GM21529 (cell line): ENCODE measurements around the gene GORASP1.

Experiments
- ATAC-seq: cut with Tn5 transposase; IDR thresholded peaks from one replicate; pipeline ENCODE4 v1.9.1; 2021; ENCODE audit not compliant: unreplicated experiment

GORASP1 gene

DNA sequence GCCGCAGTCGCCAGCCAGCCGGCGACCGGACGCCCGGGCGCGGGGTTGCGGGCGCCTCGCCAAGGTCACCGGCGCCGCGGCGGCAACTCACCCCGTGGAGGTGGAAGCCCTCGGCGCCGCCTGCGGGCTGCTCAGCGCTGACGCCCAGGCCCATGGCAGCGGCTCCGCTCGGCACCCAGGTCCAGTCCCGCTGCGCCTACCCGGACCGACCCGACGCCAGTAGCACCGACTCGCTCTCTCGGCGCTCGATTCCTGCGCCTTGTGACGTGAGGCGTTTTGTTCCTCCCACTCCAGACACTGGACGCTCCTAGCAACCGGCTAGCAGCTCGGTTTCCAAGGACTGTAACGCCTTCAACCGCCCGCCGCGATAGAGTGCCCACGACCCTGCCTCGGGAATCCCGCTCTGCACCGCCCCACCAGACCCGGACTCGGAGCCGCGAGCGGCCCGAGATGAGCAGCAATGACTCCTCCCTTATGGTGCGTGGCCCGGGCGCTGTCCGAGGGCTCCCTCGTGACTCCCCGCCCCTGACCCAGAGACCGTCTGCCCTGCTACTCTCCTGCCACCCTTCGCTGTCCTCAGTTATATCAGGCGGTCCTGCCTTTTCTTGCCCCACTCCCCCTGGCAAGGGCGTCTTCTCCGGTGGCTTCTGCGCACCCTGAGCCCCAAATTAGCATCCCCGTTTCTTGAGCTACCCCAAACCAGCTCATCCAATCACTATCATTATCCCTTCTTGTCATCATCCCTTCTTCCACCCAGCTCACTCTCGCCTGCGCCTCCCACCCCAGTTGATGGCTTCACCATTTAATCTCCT lies at the start of gene GORASP1, which contains the start of gene TTC21A:
Gene GORASP1, minus strand, starts transcription at position 240 of the 812 bp plus-strand sequence. Its CDS starts 86 bp downstream, at position 154.
Gene TTC21A, plus strand, starts transcription at position 293 of the 812 bp plus-strand sequence. Its CDS starts 158 bp downstream, at position 451.
- peak; percentile 62 for ATAC-seq

DNA sequence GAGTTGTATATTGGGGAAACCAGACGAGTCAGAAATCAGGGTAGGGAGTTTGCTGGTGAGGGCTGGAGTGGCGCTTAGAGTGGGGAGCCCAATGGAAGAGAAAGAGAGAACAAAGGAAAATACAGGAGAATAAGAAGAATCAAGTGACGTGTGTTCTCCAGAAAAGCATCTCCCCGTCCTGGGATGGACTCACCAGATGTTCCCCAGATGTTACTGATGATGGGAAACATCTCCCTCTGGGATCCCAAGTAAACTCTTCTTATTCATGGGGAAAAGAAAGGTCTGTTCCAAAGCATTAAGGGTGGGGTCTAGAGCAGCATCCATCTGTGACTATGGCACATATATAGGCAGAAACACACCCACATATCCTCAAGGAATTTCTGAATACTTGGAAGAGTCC lies 49.0 kb upstream of the GORASP1 start:
- no peak for ATAC-seq

DNA sequence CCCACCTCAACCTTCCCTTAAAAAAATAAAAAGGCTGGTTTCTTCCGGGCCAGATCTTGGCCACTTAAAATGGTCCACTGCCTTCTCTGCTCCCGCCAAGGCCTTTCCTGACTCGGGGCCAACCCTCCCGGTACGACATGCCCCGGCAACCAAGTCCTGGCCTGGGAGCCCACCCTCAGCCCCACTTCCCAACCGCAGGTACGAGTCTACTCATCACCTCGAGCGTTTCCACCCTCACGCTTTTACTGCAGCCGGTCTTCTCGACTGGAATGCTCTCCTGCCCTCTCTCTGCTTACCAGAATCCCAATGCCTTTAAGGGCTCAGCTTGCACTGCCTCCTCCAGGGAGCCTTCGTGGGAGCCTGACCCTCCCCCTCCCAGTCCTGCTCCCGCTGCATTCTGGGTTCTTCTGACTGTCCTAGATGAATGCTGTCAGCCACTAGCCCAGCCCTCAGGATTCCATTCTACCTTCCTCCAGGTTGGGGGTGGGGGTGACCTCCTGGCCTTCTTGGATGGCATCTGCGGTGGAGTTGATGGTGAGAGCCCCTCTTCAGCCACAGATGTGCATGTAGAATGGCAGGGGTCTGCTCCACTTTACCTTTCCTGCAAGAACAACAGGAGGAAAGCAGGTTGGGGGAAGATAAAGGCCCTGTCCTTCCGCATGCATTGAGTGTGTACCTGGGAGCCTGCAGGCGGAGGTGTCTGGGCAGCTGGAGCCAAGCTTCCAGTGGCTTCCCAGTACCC lies 47.0 kb upstream of the GORASP1 start:
- no peak for ATAC-seq

DNA sequence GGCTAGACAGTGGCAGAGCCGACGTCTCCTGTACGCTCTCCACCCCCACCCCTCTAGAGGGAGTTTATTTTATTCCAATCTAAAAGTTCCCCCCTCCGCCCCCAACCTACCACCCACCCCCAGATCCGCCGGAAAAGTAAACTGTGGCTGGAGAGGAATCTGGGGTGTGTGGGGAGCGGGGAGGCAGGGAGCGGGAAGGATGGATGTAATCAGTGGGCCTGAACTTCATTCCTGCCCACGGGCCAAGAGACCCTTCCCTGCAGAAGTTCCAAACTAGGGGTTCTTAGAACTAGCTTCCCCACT lies 46.5 kb upstream of the GORASP1 start:
- no peak for ATAC-seq

DNA sequence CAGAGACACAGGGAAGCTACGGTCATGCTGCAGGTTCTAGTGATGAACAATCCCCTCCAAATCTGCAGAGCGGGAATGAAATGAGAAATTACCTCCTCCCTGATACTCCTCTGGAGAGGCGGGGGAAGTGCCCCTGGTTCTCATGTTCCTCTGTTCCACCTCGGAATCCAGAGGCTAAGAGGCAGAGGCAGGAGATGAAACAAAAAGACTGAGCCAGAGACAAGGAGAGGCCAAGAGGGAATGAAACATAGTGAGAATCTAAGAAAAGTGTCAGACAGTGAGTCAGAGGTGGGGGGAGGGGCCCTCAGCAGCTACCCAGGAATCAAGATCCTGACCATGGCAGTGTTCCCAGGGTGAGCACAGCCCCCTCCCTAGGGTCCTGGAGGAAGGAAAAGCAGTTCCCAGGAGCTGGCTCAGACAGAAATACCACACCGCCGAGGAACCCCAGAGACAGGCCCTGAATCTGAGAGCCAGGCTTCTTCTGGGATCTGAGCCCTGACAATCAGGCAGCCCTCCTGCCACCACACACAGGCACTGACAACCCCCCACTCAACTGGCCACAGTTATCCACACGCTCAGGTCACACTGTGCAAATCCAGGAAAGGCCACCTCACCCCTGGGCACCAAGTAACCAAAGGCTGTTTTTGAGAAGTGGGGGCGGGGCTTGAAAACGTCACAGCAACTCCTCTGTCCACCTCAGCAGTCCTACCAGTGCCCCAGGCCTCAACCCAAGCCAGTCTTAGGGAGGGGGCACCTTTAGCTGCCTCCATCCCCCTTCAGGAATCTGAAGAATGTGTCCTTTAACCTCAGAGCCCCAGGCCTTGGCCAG lies 43.6 kb upstream of the GORASP1 start:
- ATAC-seq = no peak

DNA sequence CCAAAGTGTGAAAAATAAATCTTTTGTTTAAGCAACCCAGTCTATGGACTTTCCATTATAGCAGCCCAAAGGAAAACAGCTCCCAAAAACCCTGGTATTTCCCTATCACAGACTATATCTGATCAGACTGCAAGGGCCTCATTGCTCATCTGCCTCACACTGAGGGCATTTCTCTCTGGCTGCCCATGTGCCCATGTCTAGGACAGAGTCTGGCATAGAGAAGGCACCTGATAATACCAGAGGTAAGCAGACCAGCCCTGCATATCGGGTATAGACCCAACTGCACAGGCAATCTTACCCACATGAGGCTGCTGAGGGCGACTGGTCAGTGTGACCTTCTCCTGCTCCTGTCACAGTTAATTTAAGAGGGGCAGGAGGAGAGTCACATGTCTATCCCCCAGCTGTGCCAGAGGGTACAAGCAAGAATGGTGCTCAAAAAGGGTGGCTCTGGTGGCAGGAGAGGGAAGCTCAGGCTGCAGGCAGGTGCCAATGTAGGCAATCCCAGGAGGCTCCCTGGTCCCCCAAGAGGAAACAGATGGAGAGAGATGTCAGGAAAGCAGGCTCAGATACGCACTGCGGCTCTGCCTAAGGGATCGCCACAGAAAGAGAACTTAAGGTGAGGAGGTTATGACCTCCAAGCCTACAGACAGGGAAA lies 42.8 kb upstream of the GORASP1 start:
- no peak for ATAC-seq

DNA sequence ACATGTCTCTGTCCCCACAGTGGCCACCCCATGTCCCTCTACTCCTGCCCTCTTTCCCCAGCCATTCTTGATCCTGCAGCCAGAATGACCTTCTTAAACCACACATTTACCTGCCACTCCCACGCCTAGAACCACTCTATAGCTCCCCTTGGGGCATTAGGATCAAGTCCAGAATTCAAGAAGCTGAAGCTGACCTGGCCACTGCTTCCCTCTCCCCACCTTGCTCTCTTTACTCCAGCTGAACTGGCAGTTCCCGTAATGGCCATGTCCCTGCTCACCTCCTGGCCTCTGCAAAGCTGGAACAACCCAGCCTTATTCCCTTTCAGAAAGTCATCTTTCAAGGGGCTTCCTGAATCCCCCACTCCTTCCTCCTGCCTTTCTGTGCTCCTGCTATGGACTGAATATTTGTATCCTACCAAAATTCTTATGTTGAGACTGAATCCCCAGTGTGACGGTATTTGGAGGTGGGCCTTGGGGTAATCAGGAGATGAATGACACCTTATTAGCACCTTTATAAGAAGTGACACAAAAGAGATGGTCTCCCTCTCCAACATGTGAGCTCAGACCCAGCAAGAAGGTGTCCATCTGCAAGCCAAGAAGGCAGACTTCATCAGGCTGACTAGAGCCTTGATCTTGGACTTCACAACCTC lies 42.2 kb upstream of the GORASP1 start:
- no peak for ATAC-seq

DNA sequence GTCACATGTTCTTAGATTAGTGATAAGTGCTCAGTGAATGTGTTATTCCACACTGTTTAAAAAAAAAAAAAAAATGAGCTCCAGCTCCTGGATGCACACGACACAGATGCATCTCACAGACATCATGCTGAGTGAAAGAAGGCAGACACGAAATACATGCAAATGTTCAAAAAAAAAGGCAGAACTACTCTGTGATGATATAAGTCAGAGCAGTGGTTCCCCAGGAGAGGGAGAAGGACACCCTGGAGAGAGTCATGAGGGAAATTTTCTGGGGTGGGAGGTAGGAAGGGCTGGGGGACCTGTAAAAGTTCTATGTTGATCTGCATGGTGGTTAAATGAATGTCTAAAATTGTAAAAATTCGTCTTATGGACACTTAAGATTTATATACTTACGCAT lies 41.6 kb upstream of the GORASP1 start:
- no peak for ATAC-seq

DNA sequence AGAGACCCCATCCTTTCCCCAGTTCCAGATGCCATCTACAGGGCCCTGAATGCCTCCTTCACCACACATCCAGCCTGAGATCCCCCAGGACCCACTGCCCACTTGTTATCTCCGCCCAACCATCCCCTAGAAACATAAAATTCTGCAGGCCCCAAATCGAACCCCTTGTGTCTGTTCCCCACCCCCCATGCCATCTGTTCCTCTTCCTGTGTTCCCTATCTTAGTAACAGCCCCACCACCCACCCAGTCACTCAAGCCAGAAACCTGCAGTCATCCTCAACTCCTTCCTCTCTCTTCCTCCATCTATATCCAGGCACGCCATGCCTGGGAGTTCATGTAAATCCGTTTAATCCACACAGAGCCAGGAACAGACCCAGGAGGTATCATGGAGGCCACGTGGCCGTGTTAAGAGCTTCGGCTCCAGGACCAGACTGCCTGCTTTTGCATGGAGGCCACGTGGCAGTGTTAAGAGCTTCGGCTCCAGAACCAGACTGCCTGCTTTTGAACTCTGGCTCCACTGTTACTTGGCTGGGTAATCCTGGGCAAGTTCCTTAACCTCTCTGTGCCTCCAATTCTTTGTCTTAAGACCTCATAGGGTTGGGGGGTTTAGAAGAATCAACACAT lies 41.1 kb upstream of the GORASP1 start:
- ATAC-seq = no peak

DNA sequence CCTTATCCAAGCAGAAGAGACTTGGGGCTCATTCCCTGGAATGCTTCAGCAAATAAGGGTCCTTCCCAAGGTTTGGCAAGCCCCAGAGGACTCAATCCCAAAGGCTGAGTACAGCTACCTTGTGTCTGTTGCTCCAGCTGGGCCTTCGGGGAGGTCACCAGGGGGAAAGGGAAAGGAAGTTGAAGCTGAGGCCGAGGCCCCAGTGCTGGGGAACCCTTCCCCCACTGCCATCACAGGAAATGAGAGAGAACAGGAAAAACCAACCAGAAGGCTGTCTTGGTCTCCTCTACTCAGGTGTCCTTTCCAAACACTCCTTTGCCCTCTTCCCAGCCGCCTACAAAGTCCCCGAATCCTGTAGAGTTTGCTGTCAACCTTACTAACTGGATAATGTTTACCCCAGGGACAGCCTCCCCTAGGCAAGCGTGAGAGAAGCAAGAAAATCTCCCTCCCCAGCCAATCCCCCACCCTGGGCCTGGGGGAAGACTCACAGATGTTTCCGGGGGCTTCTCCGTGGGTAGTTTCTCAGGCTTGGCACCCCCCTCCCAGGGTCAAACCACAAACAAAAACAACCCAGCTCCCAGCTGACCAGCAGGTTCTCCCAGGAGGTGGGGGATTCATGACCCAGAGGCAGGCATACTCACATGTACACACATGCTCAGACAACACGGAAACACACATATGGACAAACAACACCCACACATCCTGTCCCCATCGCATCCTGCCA lies 40.4 kb upstream of the GORASP1 start:
- peak; percentile 24 for ATAC-seq

DNA sequence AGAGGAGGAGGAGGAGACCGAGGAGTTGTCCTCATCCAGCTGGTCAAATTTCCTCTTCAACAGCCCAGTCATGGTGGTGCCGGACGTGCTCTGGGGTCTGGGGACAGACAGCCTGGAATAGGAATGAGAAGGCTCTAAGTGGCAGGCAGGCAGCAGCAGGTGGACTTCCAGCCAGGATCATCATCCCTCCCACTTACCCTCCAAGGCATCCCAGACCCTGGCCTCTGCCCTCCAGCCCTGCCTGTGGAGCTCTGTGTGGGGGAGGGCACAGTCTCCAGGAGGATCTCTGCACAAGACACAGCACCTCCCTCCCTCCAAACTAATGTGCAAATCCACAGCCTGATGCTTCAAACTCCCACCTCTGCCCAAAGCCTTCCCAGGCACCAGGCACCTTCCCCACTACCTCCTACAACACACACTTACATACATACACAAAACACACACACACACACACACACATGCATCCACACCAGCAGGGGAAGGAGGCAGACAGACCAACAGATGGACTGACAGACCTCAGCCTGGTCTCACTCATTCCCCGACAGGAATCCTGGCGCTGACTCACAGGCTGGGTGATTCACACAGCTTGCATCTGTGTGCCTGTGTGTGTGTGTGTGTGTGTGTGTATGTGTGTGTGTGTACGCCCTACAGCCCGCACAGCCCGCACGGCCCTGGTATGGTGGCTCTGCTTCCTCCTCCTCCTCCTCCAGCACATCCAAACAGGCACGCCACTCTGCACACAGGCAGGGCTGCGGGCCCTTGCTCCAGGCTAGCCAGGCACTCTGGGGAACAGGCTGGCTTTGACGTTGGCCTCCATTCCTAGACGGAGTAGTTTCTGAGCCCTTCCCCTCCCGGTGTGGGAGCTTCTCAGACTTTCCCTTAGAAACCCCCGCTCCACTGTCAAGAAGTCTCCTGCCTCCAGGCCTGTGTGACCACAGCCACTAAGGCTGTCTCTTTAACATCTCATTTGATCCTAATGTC lies 39.5 kb upstream of the GORASP1 start:
- peak; percentile 4 for ATAC-seq

DNA sequence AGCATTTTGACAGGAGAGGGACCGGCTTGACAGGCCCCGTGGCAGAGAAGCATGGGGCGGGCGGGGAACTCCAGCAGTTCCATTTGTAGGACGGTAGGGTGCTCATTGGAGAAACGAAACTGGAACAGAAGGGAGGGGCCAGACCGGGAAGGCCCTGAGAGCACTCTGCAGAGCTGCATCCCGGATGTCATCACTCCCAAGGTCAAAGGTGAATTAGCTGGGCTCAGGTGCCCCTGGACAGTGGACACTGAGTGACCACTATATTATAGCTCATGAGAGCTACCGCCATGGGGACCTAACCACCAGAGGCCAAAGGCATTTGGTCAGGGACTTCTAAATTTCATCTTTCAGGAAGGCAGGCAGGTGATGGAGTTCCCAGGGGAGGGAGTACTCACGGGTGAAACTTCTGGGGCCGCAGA lies 38.7 kb upstream of the GORASP1 start:
- ATAC-seq = no peak

DNA sequence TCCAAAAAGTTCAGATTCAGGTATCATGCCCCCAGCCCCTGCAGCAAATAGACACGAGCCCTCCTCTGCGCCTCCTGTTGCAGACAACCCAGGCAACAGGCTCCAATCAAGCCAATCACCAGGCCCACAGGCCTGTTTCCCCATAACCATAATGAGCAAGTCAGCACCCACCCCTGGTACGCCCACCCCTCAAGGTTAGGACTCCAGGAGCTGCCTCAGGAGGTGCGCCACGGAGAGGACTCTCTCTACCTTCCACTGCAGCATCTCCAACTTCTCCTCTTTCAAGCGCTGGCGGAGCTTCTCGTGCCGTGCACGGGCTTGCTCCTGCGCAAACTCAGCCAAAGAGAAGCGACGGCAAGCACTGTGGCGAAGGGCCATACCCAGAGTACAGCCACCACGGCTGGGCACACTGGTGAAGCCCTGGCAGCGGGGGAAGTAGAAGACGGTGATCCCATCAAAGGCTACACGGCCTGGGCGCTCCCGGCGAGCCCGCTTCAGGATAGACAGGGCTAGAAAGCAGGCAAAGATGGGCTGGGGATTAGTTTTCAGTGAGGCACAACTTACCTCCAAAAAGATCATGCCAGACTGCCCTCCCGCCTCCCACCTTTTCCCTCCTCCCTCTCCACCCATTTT lies 37.4 kb upstream of the GORASP1 start:
- ATAC-seq = no peak

DNA sequence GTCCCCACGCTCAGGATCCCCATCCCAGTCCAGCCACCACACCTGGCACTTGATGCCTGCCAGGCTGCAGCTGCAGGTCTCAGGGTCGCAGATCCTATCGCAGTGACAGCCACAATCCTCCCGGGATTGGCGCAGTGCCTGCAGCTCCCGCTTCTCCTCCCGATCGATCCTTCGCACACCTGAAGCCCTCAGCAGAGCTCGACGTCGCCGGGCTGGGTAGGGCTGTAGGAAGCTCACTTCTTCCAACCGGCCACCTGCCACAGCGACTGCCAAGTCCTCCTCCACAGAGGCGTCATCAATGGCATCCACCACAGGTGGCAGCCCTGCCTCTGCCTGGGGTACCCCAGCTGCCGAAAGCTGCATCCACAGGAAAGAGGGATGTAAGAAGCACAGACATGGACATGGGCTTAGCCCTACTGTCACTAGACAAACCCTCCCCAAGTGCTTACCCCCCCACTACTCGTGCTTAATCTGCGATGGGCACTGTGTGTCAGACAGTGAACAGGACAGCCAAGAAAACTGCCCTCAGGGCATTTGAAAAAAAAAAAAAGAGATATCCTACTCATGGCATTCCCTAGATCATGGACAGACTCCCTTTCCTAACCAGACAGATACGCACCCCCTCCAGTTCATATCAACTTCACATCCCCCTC lies 36.8 kb upstream of the GORASP1 start:
- no peak for ATAC-seq

DNA sequence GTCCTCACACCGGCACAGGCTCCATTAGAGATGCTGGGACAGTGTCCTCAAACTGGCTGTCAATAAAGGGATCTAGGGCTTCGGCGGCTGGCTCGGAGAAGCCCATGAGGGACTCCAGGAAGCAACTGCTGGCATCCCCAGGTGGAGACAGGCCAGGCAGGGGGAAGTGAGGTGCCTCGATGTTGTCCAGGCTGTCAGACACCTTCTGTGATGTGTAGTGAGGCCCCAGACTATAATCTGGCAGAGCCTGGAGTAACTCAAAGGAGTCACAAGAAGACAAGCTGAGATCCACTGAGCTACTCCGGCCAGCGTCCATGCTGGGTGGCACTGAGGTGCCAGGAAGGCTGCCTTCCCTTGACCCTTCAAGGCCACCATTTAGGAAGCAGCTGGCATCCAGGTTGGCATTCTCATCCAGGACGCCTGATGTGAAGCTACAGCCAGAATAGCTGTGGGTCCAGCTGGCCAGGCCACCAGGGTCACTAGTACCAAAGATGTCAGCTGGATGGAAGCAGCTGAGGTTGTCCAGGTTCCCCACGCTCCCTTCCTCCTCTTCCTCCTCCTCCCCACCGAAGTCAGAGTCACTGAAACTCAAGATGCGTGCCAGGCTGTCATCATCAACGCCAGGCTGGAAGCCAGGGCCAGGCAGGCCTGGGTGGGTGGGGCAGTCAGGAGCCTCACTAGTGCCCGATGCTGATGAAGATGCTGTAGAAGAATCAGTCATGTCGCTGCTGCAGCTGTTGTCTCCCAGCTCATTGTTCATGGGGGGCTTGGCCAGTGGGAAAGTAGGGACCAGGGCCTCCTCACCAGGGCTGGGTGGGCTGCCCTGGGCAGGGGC lies 35.8 kb upstream of the GORASP1 start:
- ATAC-seq = no peak

DNA sequence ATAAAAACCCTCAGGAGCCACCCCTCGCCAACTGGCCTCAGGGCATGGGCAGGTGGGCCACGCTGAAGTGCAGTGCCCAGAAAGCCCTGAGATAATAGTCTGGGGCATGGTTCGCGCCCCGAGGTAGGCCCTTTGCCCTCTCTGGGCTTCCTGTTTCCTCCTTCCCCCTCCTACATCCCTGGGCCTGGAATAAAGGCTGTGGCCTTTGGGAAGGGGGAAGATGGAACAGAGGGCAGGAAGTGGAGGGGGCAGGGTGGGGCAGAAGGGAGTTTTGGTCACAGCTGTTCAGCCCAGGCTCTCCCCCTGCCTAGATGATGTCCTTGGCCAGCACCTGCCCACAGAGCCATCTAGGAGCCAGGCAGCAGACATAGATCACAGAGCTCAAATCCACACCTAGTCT lies 34.6 kb upstream of the GORASP1 start:
- ATAC-seq = no peak
